OCI-LY1 (cell line): Measurements from ENCODE around the gene CEP135.

Experiments
- H2AFZ ChIP-seq: fragments of 200-600 bp; sonication (generic), shearing (Covaris generic); 2 replicates; pipeline ENCODE4 v1.6.0; 2014; ENCODE audit warnings: antibody characterized with exemption, mild to moderate bottlenecking, low read length
- H3F3A ChIP-seq: fragments of 200-600 bp; sonication (generic), shearing (Covaris generic); 2 replicates; pipeline ENCODE4 v1.6.0; 2014; ENCODE audit warnings: mild to moderate bottlenecking, antibody characterized with exemption, low read length, moderate library complexity; ENCODE audit not compliant: insufficient read depth
- H3K27ac ChIP-seq: fragments of 200-600 bp; sonication (generic); 2 replicates; pipeline ENCODE4 v1.5.1; 2014; ENCODE audit warnings: low read length, mixed run types, mild to moderate bottlenecking, low read depth; ENCODE audit not compliant: poor library complexity, severe bottlenecking
- H3K27me3 ChIP-seq: fragments of 200-600 bp; sonication (generic); 2 replicates; pipeline ENCODE4 v1.6.0; 2014; ENCODE audit warnings: antibody characterized with exemption, mild to moderate bottlenecking, low read length, moderate library complexity; ENCODE audit not compliant: insufficient read depth
- H3K36me3 ChIP-seq: fragments of 200-600 bp; sonication (generic); 2 replicates; pipeline ENCODE4 v1.6.1; 2014; ENCODE audit warnings: mild to moderate bottlenecking, antibody characterized with exemption, low read length, moderate library complexity, mixed read lengths; ENCODE audit not compliant: insufficient read depth
- H3K4me1 ChIP-seq: fragments of 200-600 bp; sonication (generic); 2 replicates; pipeline ENCODE4 v1.5.1; 2014; ENCODE audit warnings: mild to moderate bottlenecking, low read length, moderate library complexity; ENCODE audit not compliant: insufficient read depth, severe bottlenecking
- H3K4me2 ChIP-seq: fragments of 200-600 bp; sonication (generic), shearing (Covaris generic); 2 replicates; pipeline ENCODE4 v1.6.1; 2014; ENCODE audit warnings: low read length
- H3K4me3 ChIP-seq: fragments of 200-600 bp; sonication (generic); 2 replicates; pipeline ENCODE4 v1.5.1; 2014; ENCODE audit warnings: low read length, low read depth, mild to moderate bottlenecking, mixed read lengths; ENCODE audit not compliant: poor library complexity, severe bottlenecking
- H3K79me2 ChIP-seq: fragments of 200-600 bp; shearing (Covaris generic); 2 replicates; pipeline ENCODE4 v1.6.1; 2016; ENCODE audit warnings: mixed run types, low read length, mixed read lengths; ENCODE audit not compliant: insufficient read depth
- H3K9ac ChIP-seq: fragments of 200-600 bp; sonication (generic), shearing (Covaris generic); 2 replicates; pipeline ENCODE4 v1.6.1; 2014; ENCODE audit warnings: mild to moderate bottlenecking, low read length, mixed read lengths
- H3K9me2 ChIP-seq: fragments of 200-600 bp; sonication (generic), shearing (Covaris generic); 2 replicates; pipeline ENCODE4 v1.6.1; 2014; ENCODE audit warnings: low read depth, mild to moderate bottlenecking, low read length, mixed read lengths
- H3K9me3 ChIP-seq: fragments of 200-600 bp; shearing (Covaris generic); 2 replicates; pipeline ENCODE4 v1.6.1; 2014; ENCODE audit warnings: low read length, mixed read lengths
- H4K20me1 ChIP-seq: fragments of 200-600 bp; sonication (generic), shearing (Covaris generic); 2 replicates; pipeline ENCODE4 v1.6.0; 2016; ENCODE audit warnings: mild to moderate bottlenecking, low read length; ENCODE audit not compliant: insufficient read depth
- CTCF ChIP-seq: fragments of 200-600 bp; sonication (generic), shearing (Covaris generic); IDR thresholded peaks from 2 replicates; pipeline ENCODE4 v1.5.1; 2017; ENCODE audit warnings: mild to moderate bottlenecking, antibody characterized with exemption, low read length, moderate library complexity, mixed read lengths
- EZH2 ChIP-seq: fragments of 200-600 bp; sonication (generic), shearing (Covaris generic); IDR thresholded peaks from 2 replicates; pipeline ENCODE4 v1.8.0; 2017; ENCODE audit warnings: borderline replicate concordance, mixed run types, mild to moderate bottlenecking, antibody characterized with exemption, low read length, moderate library complexity, mixed read lengths

The CEP135 gene

GRCh38 chr4:55967376-55967775 is 18.6 kb downstream of the CEP135 start:
- no peak overlapping the region for H3K4me2 ChIP-seq
- H3K9me2 ChIP-seq: no peaks in the 10 kb centered on the region
- H3K27ac ChIP-seq: no peak overlapping the region
- H3F3A ChIP-seq: no peaks in the 10 kb centered on the region
- no peaks in the 10 kb centered on the region for H3K27me3 ChIP-seq
- no peaks in the 10 kb centered on the region for H4K20me1 ChIP-seq
- peaks cover 13% of the 10 kb centered on the region; the same call in 1 of the 2 replicates for H3K36me3 ChIP-seq
- H3K79me2 ChIP-seq: no peaks in the 10 kb centered on the region
- no peaks in the 10 kb centered on the region for H3K9me3 ChIP-seq
- no peak overlapping the region for H3K4me3 ChIP-seq
- H2AFZ ChIP-seq: no peak overlapping the region
- no peak overlapping the region for H3K9ac ChIP-seq
- H3K4me1 ChIP-seq: no peaks in the 10 kb centered on the region
- no peak for TF ChIP-seq CTCF
- TF ChIP-seq EZH2: no peak

- Histone ChIP-seq H3K9me2 (no peaks in the 10 kb centered on the region), H3K4me2 (no peak overlapping the region), H3K9me3 (no peaks in the 10 kb centered on the region), H3K27me3 (no peaks in the 10 kb centered on the region), H3K4me3 (no peak overlapping the region), H3K9ac (no peak overlapping the region), H3F3A (no peaks in the 10 kb centered on the region), H2AFZ (no peak overlapping the region), H3K27ac (no peak overlapping the region), H3K36me3 (no peaks in the 10 kb centered on the region; the same call in 1 of the 2 replicates), H4K20me1 (no peaks in the 10 kb centered on the region), H3K79me2 (no peaks in the 10 kb centered on the region), H3K4me1 (no peaks in the 10 kb centered on the region)
- TF ChIP-seq CTCF (no peak), EZH2 (no peak)
Observed at GRCh38 chr4:55973650-55974049, 24.9 kb downstream of the CEP135 start.

- Histone ChIP-seq H3K4me3 (no peak overlapping the region), H3K27ac (no peak overlapping the region), H3K4me2 (no peak overlapping the region), H4K20me1 (no peaks in the 10 kb centered on the region), H3K27me3 (no peaks in the 10 kb centered on the region), H3K9me2 (no peaks in the 10 kb centered on the region), H3K36me3 (peaks cover 12% of the 10 kb centered on the region), H3F3A (no peaks in the 10 kb centered on the region), H3K4me1 (peaks cover 6% of the 10 kb centered on the region), H2AFZ (no peak overlapping the region), H3K9me3 (no peaks in the 10 kb centered on the region), H3K79me2 (no peaks in the 10 kb centered on the region), H3K9ac (no peak overlapping the region)
- no peak for TF ChIP-seq EZH2
- TF ChIP-seq CTCF: no peak
Observed at GRCh38 chr4:55977811-55978210, 29.1 kb downstream of the CEP135 start.
